Astrocyte of the cerebellum (primary cell): Measurements from ENCODE around the gene NUPR1.
"Not testable (repeated sequence)": the region's sequence is repeated elsewhere in the genome, so short reads cannot be mapped to it uniquely, and the experiment has no call there.

ENCODE experiments used
- DNase-seq: peaks from one replicate; pipeline ENCODE4 v3.0.0-alpha.2; 2011; ENCODE audit warnings: low read depth
- H3K4me3 ChIP-seq: 2 replicates; pipeline ENCODE4 v1.5.1; 2011; ENCODE audit warnings: mild to moderate bottlenecking, low read depth, low read length, moderate library complexity
- CTCF ChIP-seq: IDR thresholded peaks from 2 replicates; pipeline ENCODE4 v1.5.1; 2012; ENCODE audit warnings: low read length, low read depth, moderate library complexity, mild to moderate bottlenecking; ENCODE audit errors: missing control alignments
- in situ Hi-C: cut with HindIII; loops from 2 replicates; pipeline ENCODE4 v1.10.0; 2017; ENCODE audit warnings: low sequenced_read_pairs

Gene NUPR1

GRCh38 chr16:28534542-28535373, 4.0 kb downstream of the NUPR1 start:
- in situ Hi-C loops, result no loop called here
- no peak for TF ChIP-seq CTCF
- no peak for DNase-seq
- H3K4me3 ChIP-seq, result no peak overlapping the region

GRCh38 chr16:28532940-28533647, 5.7 kb downstream of the NUPR1 start:
- H3K4me3 ChIP-seq, result no peak overlapping the region
- in situ Hi-C loops, result no loop called here
- no peak for DNase-seq
- no peak for TF ChIP-seq CTCF

- no peak for TF ChIP-seq CTCF
- in situ Hi-C loops, result no loop called here
- no peak overlapping the region for H3K4me3 ChIP-seq
- no peak for DNase-seq
These were observed 6.7 kb downstream of the NUPR1 start for GRCh38 chr16:28531777-28532744.

GRCh38 chr16:28529124-28529523, 9.7 kb downstream of the NUPR1 start:
- TF ChIP-seq CTCF, result no peak
- no peak overlapping the region for H3K4me3 ChIP-seq
- no peak for DNase-seq
- in situ Hi-C loops, result no loop called here

GRCh38 chr16:28528463-28528867, 10.3 kb downstream of the NUPR1 start:
- DNase-seq, result no peak
- in situ Hi-C loops, result no loop called here
- no peak overlapping the region for H3K4me3 ChIP-seq
- no peak for TF ChIP-seq CTCF

- no peak for DNase-seq
- H3K4me3 ChIP-seq, result no peak overlapping the region
- in situ Hi-C loops, result no loop called here
- TF ChIP-seq CTCF, result no peak
These were observed 10.8 kb downstream of the NUPR1 start for GRCh38 chr16:28527985-28528384.

GRCh38 chr16:28527100-28527785, 11.5 kb downstream of the NUPR1 start:
- H3K4me3 ChIP-seq, in situ Hi-C loops, DNase-seq: not testable (repeated sequence)
